Endometrium (tissue), 2 donors: ENCODE results near the gene ATAT1.

ENCODE experiments used
- FAIRE-seq: peaks from 2 replicates; lab custom pipeline; 2012; peaks lifted over from hg19 to GRCh38; lab: Jason Lieb, UNC
- donor health status: control.
- donor health status: control.

The ATAT1 gene

GRCh38 chr6:30613251-30614043 lies 13.2 kb upstream of the ATAT1 start:
- no peak for FAIRE-seq

GRCh38 chr6:30614044-30614842 lies 12.4 kb upstream of the ATAT1 start:
- FAIRE-seq = no peak

- FAIRE-seq = peak; percentile 96
Observed at GRCh38 chr6:30614843-30615218, 11.8 kb upstream of the ATAT1 start.

- no peak for FAIRE-seq
Observed at GRCh38 chr6:30615219-30615957, 11.3 kb upstream of the ATAT1 start.

GRCh38 chr6:30615958-30616810 lies 10.5 kb upstream of the ATAT1 start:
- no peak for FAIRE-seq

GRCh38 chr6:30616811-30617564 lies 9.7 kb upstream of the ATAT1 start, which contains the start of gene PPP1R10:
Gene PPP1R10 (minus strand): TSS chr6:30617243. CDS start chr6:30609944, 7,299 bp downstream.
- peak; percentile 97 for FAIRE-seq

GRCh38 chr6:30617565-30618269 lies 9.0 kb upstream of the ATAT1 start, which contains the start of gene MRPS18B:
Gene MRPS18B (plus strand): TSS chr6:30617840. CDS start chr6:30617866, 26 bp downstream.
- no peak for FAIRE-seq

GRCh38 chr6:30618270-30618797 lies 8.3 kb upstream of the ATAT1 start:
- FAIRE-seq = no peak

- no peak for FAIRE-seq
Observed at GRCh38 chr6:30619561-30619960, 7.1 kb upstream of the ATAT1 start.

- FAIRE-seq = no peak
Observed at GRCh38 chr6:30625511-30625910, 1.2 kb upstream of the ATAT1 start.

GRCh38 chr6:30635834-30636233 lies 9.2 kb downstream of the ATAT1 start:
- FAIRE-seq = no peak

- FAIRE-seq = no peak
Observed at GRCh38 chr6:30640481-30640880, 13.8 kb downstream of the ATAT1 start.

- no peak for FAIRE-seq
Observed at GRCh38 chr6:30641048-30641447, 14.4 kb downstream of the ATAT1 start.

- no peak for FAIRE-seq
Observed at GRCh38 chr6:30643656-30644055, 17.0 kb downstream of the ATAT1 start.

GRCh38 chr6:30644769-30645168 lies 18.1 kb downstream of the ATAT1 start:
- no peak for FAIRE-seq

- no peak for FAIRE-seq
Observed at GRCh38 chr6:30645989-30646388, 19.3 kb downstream of the ATAT1 start.

- no peak for FAIRE-seq
Observed at GRCh38 chr6:30646450-30647241, 20.0 kb downstream of the ATAT1 start, which contains the start of gene C6orf136. Gene C6orf136 (plus strand): TSS chr6:30647133. CDS start chr6:30647232, 99 bp downstream.

GRCh38 chr6:30647242-30648116 lies 20.8 kb downstream of the ATAT1 start:
- FAIRE-seq = no peak
